Right lobe of liver (tissue), 6 donors: Measurements from ENCODE around the gene TSPAN5. TPM values are rescaled to one million over a fixed set of nuclear protein-coding genes. Genes with fewer than 3 reads are reported as not detected.
A peak's percentile ranks its signal among the peaks of the same experiment; 100 is the strongest.

Experiments used
- ATAC-seq, 4 donors: fragments of 200-7000 bp; cut with Tn5 transposase; one replicate each; pipeline ENCODE4 v1.9.1; 2020; ENCODE audit warnings: mild to moderate bottlenecking in 4 of 4, moderate library complexity in 4 of 4
- DNase-seq, 3 donors: peaks; one replicate each; pipeline ENCODE4 v3.0.0-alpha.2; 2020
- H3K27ac ChIP-seq, 3 donors: fragments of 200-600 bp; one replicate each; pipeline ENCODE4 v1.8.0; 2022
- H3K27me3 ChIP-seq, 2 donors: fragments of 200-600 bp; one replicate each; pipeline ENCODE4 v1.8.0; 2022
- H3K36me3 ChIP-seq, 4 donors: fragments of 200-600 bp; sonication (generic) in 1 of 4; one replicate each; pipeline versions ENCODE4 v1.5.1 to v1.8.0; 2017 to 2022; ENCODE audit warnings: control low read depth in 1 of 4
- H3K4me1 ChIP-seq, 4 donors: fragments of 200-600 bp; sonication (generic) in 1 of 4; one replicate each; pipeline versions ENCODE4 v1.5.1 to v1.8.0; 2017 to 2022; ENCODE audit warnings: control low read depth in 1 of 4
- H3K4me3 ChIP-seq, 3 donors: fragments of 200-600 bp; one replicate each; pipeline ENCODE4 v1.8.0; 2022
- H3K9me3 ChIP-seq, 4 donors: fragments of 200-600 bp; sonication (generic) in 1 of 4; one replicate each; pipeline versions ENCODE4 v1.5.1 to v1.8.0; 2017 to 2022; ENCODE audit warnings: control low read depth in 1 of 4
- CTCF ChIP-seq, 4 donors: fragments of 200-600 bp in 3 of 4; fragments of 450-650 bp in 1 of 4; IDR thresholded peaks; one replicate each; pipeline versions ENCODE4 v1.5.1 to v1.8.0; 2016 to 2022; ENCODE audit warnings: antibody characterized with exemption in 4 of 4, mild to moderate bottlenecking in 2 of 4
- POLR2A ChIP-seq: fragments of 450-650 bp; IDR thresholded peaks from one replicate; pipeline ENCODE4 v1.6.1; 2017; ENCODE audit warnings: antibody characterized with exemption, mild to moderate bottlenecking
- WGBS: methylation state at CpG from one replicate; pipeline ENCODE4 v1.1.6; 2018; ENCODE audit warnings: low coverage, low lambda C conversion rate; ENCODE audit not compliant: insufficient coverage; ENCODE audit errors: missing lambda C conversion rate; 5-methylcytosine and 5-hydroxymethylcytosine counted together
- intact Hi-C, 2 donors: fragments of 100-400 bp; cut with DNase I; formaldehyde crosslinking; loops; one replicate each; pipeline versions ENCODE4 v1.11.2 to v1.14.1; 2022
- total RNA-seq, 6 experiments: library from RNA; depleted of rRNA in 2 of 6; stranded (reverse); fragments of >200 nt in 2 of 6; fragmentation: NEBNext Ultra II Directional in 3 of 6; extraction: Animal tissue kit (Norgen Biotek cat#: 25700) in 3 of 6; gene quantifications; one replicate each; pipeline versions ENCODE4 v1.1.0 to v1.2.4, GENCODE V29; 2016 to 2023
- donor health status: DM: no; HTN: yes; CAD: no.
- donor health status: DM: no; HTN: no; CAD: no.
- donor health status: DM: no; HTN: no; CAD: no.
- donor health status: DM: no; HTN: yes; CAD: no.
- donor health status: DM: no; HTN: yes; CAD: no.

The TSPAN5 gene
- total RNA-seq, 6 experiments from 2014 or later = 0.12 to 1.2 (median 0.50) TPM

DNA sequence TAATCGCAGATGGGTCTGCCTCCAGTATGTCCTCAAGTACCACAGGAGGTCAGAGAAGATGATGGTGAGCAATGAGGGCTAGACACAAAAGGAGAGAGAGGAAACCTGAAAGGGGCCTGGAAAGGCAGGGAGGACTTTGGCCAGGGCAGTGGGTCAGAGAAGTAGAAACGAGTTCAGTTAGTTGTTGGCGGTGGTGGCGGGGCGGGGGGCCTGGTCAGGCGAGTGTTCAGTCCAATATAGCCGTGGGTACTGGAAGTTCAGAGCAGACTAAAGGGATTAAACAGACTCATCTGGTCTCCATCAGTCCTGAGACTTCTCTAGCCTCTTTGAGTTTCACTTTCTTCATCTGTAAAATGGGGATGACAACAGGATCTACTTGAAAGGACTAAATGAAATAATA, 90.8 kb downstream of the TSPAN5 start:
- TF ChIP-seq CTCF (IDR thresholded peaks at IDR 0.05) = no peak
- TF ChIP-seq POLR2A = no peak
- H3K9me3 ChIP-seq = no peaks in the 10 kb centered on the region
- H3K4me3 ChIP-seq = no peak overlapping the region
- H3K27me3 ChIP-seq = no peaks in the 10 kb centered on the region
- H3K4me1 ChIP-seq = no peaks in the 10 kb centered on the region
- DNase-seq (no peak), ATAC-seq (no peak)
- intact Hi-C loops = no loop called here
- H3K36me3 ChIP-seq = no peaks in the 10 kb centered on the region
- 88% methylated on average over 7 of the region's 7 CpGs for WGBS
- no peak overlapping the region for H3K27ac ChIP-seq

DNA sequence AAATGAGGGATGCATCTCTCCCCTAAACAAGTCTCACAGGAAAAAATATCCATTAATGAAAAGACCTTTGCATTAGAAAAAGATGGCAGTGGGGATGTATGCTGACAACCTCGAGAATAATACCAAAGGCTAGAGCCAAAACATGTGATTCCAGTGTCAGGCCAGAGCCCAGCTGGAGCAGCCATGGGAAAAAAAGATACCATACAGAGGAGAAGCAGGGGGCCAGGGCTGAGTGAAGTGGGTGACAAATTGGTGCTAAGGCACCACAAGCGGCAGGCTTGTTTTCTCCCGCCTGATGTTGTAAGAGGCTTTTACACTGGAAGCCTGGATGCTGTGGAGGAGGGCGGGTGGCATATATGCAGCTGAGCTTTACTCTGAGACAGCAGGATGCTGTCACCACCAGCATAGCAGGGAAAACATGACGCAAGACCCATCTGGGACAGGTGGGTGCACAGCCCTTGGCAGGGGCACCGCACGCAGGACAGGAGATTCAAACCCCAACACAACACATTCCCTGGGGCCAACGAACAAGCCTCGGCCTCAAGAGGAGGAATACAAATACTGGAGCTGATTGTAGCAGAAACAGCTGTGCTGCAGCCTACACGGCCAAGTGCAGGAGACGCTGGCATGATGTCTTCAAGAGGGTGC, 91.9 kb downstream of the TSPAN5 start:
- no peak overlapping the region for H3K4me3 ChIP-seq
- DNase-seq (no peak), ATAC-seq (no peak)
- no peaks in the 10 kb centered on the region for H3K36me3 ChIP-seq
- no peaks in the 10 kb centered on the region for H3K27me3 ChIP-seq
- intact Hi-C loops = no loop called here
- WGBS = 71% methylated on average over 3 of the region's 11 CpGs
- H3K4me1 ChIP-seq = no peaks in the 10 kb centered on the region
- no peak overlapping the region for H3K27ac ChIP-seq
- H3K9me3 ChIP-seq = no peaks in the 10 kb centered on the region
- TF ChIP-seq POLR2A (no peak), CTCF (IDR thresholded peaks at IDR 0.05) (no peak)

DNA sequence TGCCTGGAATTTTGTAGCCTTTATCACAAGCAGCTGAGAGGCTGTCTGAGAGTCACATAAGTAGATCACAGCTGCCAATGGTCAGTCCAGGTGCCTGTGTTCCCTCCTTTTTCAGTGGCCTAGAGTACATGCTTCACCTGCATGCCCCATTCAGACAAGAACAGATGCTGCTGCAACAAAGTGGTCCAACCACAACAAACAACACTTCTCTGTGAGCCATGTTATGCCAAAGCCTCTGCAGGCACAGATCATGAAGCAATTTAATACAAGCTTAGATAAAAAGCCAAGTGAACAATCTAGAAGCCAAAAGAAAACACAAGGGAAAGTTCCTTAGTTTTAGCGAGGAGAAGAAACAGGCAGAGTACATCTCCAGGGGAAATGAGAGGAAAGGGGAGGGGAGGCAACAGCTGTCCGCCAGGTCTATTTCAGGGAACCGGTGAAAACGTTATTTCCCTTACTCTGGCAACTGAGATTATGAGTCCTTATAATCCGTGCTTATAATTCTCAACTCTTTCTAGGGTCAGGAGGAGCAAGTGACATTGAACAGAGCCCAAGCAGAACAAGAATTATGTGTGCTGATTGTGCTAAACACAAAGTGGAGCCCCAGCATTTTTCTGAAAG, 92.6 kb downstream of the TSPAN5 start:
- Histone ChIP-seq H3K4me1 (no peaks in the 10 kb centered on the region), H3K4me3 (no peak overlapping the region), H3K36me3 (no peaks in the 10 kb centered on the region), H3K27me3 (no peaks in the 10 kb centered on the region), H3K27ac (no peak overlapping the region), H3K9me3 (no peaks in the 10 kb centered on the region)
- ATAC-seq (peak in 1 of 4 donors; percentile 37), DNase-seq (no peak)
- intact Hi-C loops = no loop called here
- 13% methylated on average over 5 of the region's 5 CpGs for WGBS
- TF ChIP-seq POLR2A (no peak), CTCF (IDR thresholded peaks at IDR 0.05) (no peak)

DNA sequence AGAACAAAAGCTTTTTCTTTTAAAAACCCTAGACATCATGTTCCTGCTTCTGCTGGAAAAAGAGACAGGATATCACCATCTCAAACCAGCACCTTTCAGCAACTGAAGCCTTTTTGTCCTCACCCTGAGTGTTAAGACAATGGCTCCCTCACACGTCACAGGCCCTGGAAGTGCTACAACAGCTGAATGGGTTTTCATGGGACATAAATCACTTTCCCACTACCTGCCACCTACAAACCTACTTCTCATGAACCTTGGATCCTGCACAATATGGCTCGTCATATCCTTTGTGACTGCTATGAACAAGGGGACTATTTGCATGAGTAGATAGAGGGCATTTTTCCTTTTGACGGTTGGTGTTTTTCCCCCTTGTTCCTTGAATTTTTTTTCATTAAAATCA, 93.6 kb downstream of the TSPAN5 start:
- Histone ChIP-seq H3K27me3 (no peaks in the 10 kb centered on the region), H3K4me3 (no peak overlapping the region), H3K36me3 (no peaks in the 10 kb centered on the region), H3K27ac (no peak overlapping the region), H3K4me1 (no peaks in the 10 kb centered on the region), H3K9me3 (no peaks in the 10 kb centered on the region)
- no peak for TF ChIP-seq CTCF (IDR thresholded peaks at IDR 0.05)
- no peak for TF ChIP-seq POLR2A
- no peak for DNase-seq
- intact Hi-C loops = no loop called here
- ATAC-seq = no peak
- WGBS = 77% methylated on average over 3 of the region's 3 CpGs
